T-helper 2 cell treated with Interferon-gamma antibody and Interleukin-4, amounts not matched to agents 5 μg/mL and 100 μg/mL, for 36 hours (primary cell): ENCODE measurements around the gene CPEB4.

Experiments used
- DNase-seq: peaks from one replicate; pipeline ENCODE4 v3.0.0; 2021; ENCODE audit warnings: low spot score
- H3K27ac Mint-ChIP-seq: one replicate; pipeline ENCODE4 v1.8.0; 2021; ENCODE audit warnings: mild to moderate bottlenecking, mixed read lengths
- H3K27me3 Mint-ChIP-seq: one replicate; pipeline ENCODE4 v1.8.0; 2021; ENCODE audit warnings: low read depth, mixed read lengths
- H3K36me3 Mint-ChIP-seq: one replicate; pipeline ENCODE4 v1.8.0; 2021; ENCODE audit warnings: low read depth, mixed read lengths
- H3K4me1 Mint-ChIP-seq: one replicate; pipeline ENCODE4 v1.8.0; 2021; ENCODE audit warnings: low read depth, mixed read lengths
- H3K4me3 Mint-ChIP-seq: one replicate; pipeline ENCODE4 v1.8.0; 2022; ENCODE audit warnings: mild to moderate bottlenecking, moderate library complexity, mixed read lengths
- H3K9me3 Mint-ChIP-seq: one replicate; pipeline ENCODE4 v1.8.0; 2021; ENCODE audit warnings: mixed read lengths

Gene CPEB4

GRCh38 chr5:173887610-173888472 lies at the start of gene CPEB4:
CPEB4 (plus strand) TSS chr5:173888349; CDS start chr5:173889734, 1,385 bp downstream.
- Mint-ChIP-seq H3K27ac (peak within 1 kb of the TSS; percentile 98), H3K36me3 (peaks cover 14% of the 10 kb centered on the region), H3K4me1 (peaks cover 62% of the 10 kb centered on the region), H3K27me3 (no peaks in the 10 kb centered on the region), H3K9me3 (peaks cover 14% of the 10 kb centered on the region), H3K4me3 (peak within 1 kb of the TSS; percentile 90)
- peak; percentile 96 for DNase-seq

GRCh38 chr5:173839117-173839713 lies 48.9 kb upstream of the CPEB4 start:
- H3K36me3 Mint-ChIP-seq: no peaks in the 10 kb centered on the region
- no peak overlapping the region for H3K4me3 Mint-ChIP-seq
- no peak overlapping the region for H3K27ac Mint-ChIP-seq
- no peaks in the 10 kb centered on the region for H3K4me1 Mint-ChIP-seq
- H3K9me3 Mint-ChIP-seq: no peaks in the 10 kb centered on the region
- no peak for DNase-seq
- no peaks in the 10 kb centered on the region for H3K27me3 Mint-ChIP-seq

GRCh38 chr5:173840111-173840983 lies 47.8 kb upstream of the CPEB4 start:
- Mint-ChIP-seq H3K36me3 (no peaks in the 10 kb centered on the region), H3K4me1 (no peaks in the 10 kb centered on the region), H3K4me3 (no peak overlapping the region), H3K9me3 (no peaks in the 10 kb centered on the region), H3K27ac (no peak overlapping the region), H3K27me3 (no peaks in the 10 kb centered on the region)
- DNase-seq: no peak

- DNase-seq: no peak
- H3K36me3 Mint-ChIP-seq: no peaks in the 10 kb centered on the region
- H3K4me3 Mint-ChIP-seq: no peak overlapping the region
- H3K4me1 Mint-ChIP-seq: no peaks in the 10 kb centered on the region
- no peaks in the 10 kb centered on the region for H3K9me3 Mint-ChIP-seq
- H3K27me3 Mint-ChIP-seq: peaks cover 2% of the 10 kb centered on the region
- no peak overlapping the region for H3K27ac Mint-ChIP-seq
Measured at GRCh38 chr5:173841710-173842109, 46.4 kb upstream of the CPEB4 start.

GRCh38 chr5:173843794-173844193 lies 44.4 kb upstream of the CPEB4 start:
- H3K27me3 Mint-ChIP-seq: peaks cover 2% of the 10 kb centered on the region
- H3K4me3 Mint-ChIP-seq: no peak overlapping the region
- no peaks in the 10 kb centered on the region for H3K4me1 Mint-ChIP-seq
- H3K36me3 Mint-ChIP-seq: no peaks in the 10 kb centered on the region
- no peaks in the 10 kb centered on the region for H3K9me3 Mint-ChIP-seq
- no peak overlapping the region for H3K27ac Mint-ChIP-seq
- DNase-seq: no peak

GRCh38 chr5:173845321-173845720 lies 42.8 kb upstream of the CPEB4 start:
- no peaks in the 10 kb centered on the region for H3K9me3 Mint-ChIP-seq

GRCh38 chr5:173846929-173847501 lies 41.1 kb upstream of the CPEB4 start:
- H3K36me3 Mint-ChIP-seq: no peaks in the 10 kb centered on the region
- no peak for DNase-seq
- H3K4me1 Mint-ChIP-seq: no peaks in the 10 kb centered on the region
- H3K27ac Mint-ChIP-seq: no peak overlapping the region
- no peaks in the 10 kb centered on the region for H3K9me3 Mint-ChIP-seq
- H3K4me3 Mint-ChIP-seq: no peak overlapping the region
- peaks cover 2% of the 10 kb centered on the region for H3K27me3 Mint-ChIP-seq

More at GRCh38 chr5:173845321-173845720, 42.8 kb upstream of the CPEB4 start:
- H3K36me3 Mint-ChIP-seq: no peaks in the 10 kb centered on the region
- no peak overlapping the region for H3K4me3 Mint-ChIP-seq
- DNase-seq: no peak
- H3K4me1 Mint-ChIP-seq: no peaks in the 10 kb centered on the region
- H3K27me3 Mint-ChIP-seq: peaks cover 2% of the 10 kb centered on the region
- no peak overlapping the region for H3K27ac Mint-ChIP-seq

- Mint-ChIP-seq H3K36me3 (no peaks in the 10 kb centered on the region), H3K27me3 (peaks cover 2% of the 10 kb centered on the region), H3K27ac (no peak overlapping the region), H3K4me3 (no peak overlapping the region), H3K4me1 (peaks cover 4% of the 10 kb centered on the region), H3K9me3 (no peaks in the 10 kb centered on the region)
- DNase-seq: no peak
Measured at GRCh38 chr5:173848986-173849596, 39.1 kb upstream of the CPEB4 start.

- H3K27ac Mint-ChIP-seq: no peak overlapping the region
- no peaks in the 10 kb centered on the region for H3K9me3 Mint-ChIP-seq
- no peak overlapping the region for H3K4me3 Mint-ChIP-seq
- H3K36me3 Mint-ChIP-seq: no peaks in the 10 kb centered on the region
- H3K4me1 Mint-ChIP-seq: peaks cover 4% of the 10 kb centered on the region
- H3K27me3 Mint-ChIP-seq: peaks cover 2% of the 10 kb centered on the region
- DNase-seq: no peak
Measured at GRCh38 chr5:173849908-173850307, 38.2 kb upstream of the CPEB4 start.

- Mint-ChIP-seq H3K27me3 (peaks cover 3% of the 10 kb centered on the region), H3K4me3 (no peak overlapping the region), H3K36me3 (no peaks in the 10 kb centered on the region), H3K9me3 (no peaks in the 10 kb centered on the region), H3K4me1 (peaks cover 4% of the 10 kb centered on the region), H3K27ac (no peak overlapping the region)
- DNase-seq: no peak
Measured at GRCh38 chr5:173850659-173851058, 37.5 kb upstream of the CPEB4 start.

- Mint-ChIP-seq H3K4me3 (no peak overlapping the region), H3K27ac (no peak overlapping the region), H3K36me3 (no peaks in the 10 kb centered on the region), H3K27me3 (peaks cover 2% of the 10 kb centered on the region), H3K4me1 (peaks cover 4% of the 10 kb centered on the region), H3K9me3 (no peaks in the 10 kb centered on the region)
- DNase-seq: no peak
Measured at GRCh38 chr5:173851595-173852243, 36.4 kb upstream of the CPEB4 start.

- H3K4me1 Mint-ChIP-seq: peaks cover 4% of the 10 kb centered on the region
- no peak overlapping the region for H3K4me3 Mint-ChIP-seq
- peaks cover 2% of the 10 kb centered on the region for H3K27me3 Mint-ChIP-seq
- DNase-seq: no peak
- H3K27ac Mint-ChIP-seq: no peak overlapping the region
- H3K9me3 Mint-ChIP-seq: no peaks in the 10 kb centered on the region
- no peaks in the 10 kb centered on the region for H3K36me3 Mint-ChIP-seq
Measured at GRCh38 chr5:173852790-173853359, 35.3 kb upstream of the CPEB4 start.
